PC-3 (cell line): ENCODE data around the gene LAD1. TPM values are rescaled to one million over a fixed set of nuclear protein-coding genes. Genes with fewer than 3 reads are reported as not detected.

Experiments
- ATAC-seq: fragments of 200-7000 bp; cut with Tn5 transposase; 2 replicates; pipeline ENCODE4 v1.9.1; 2020; ENCODE audit warnings: mild to moderate bottlenecking, moderate library complexity
- BruUV-seq: library from RNA; stranded (reverse); fragments of 400-500 nt; replicated peaks from 2 replicates; lab custom pipeline; 2021; lab: Mats Ljungman, UMichigan
- CTCF ChIA-PET: fragments of 300-600 bp; sonication (Branson Sonifier 250); formaldehyde crosslinking; loops from one replicate; lab custom pipeline; 2022; ENCODE audit warnings: antibody characterized with exemption; lab: Charles Lee
- POLR2A ChIA-PET: fragments of 300-600 bp; sonication (Branson Sonifier 250); formaldehyde crosslinking; loops from one replicate; lab custom pipeline; 2022; ENCODE audit warnings: antibody characterized with exemption; ENCODE audit not compliant: unreplicated experiment; lab: Charles Lee
- DNase-seq: peaks from one replicate; pipeline ENCODE4 v3.0.0-alpha.2; 2015
- H2AFZ ChIP-seq: fragments of 300-600 bp; sonication (generic); 2 replicates; pipeline ENCODE4 v1.6.0; 2016; ENCODE audit warnings: antibody characterized with exemption, low read length
- H3F3A ChIP-seq: fragments of 300-600 bp; sonication (generic); one replicate; pipeline ENCODE4 v1.6.0; 2017; ENCODE audit warnings: antibody characterized with exemption, low read length, control low read depth, mild to moderate bottlenecking; ENCODE audit not compliant: unreplicated experiment
- H3K27ac ChIP-seq: fragments of 300-600 bp; sonication (generic); 2 replicates; pipeline ENCODE4 v1.5.1; 2016; ENCODE audit warnings: mild to moderate bottlenecking, low read length
- H3K27me3 ChIP-seq: fragments of 300-600 bp; sonication (generic); 2 replicates; pipeline ENCODE4 v1.6.1; 2016; ENCODE audit warnings: low read length, mixed read lengths
- H3K36me3 ChIP-seq: fragments of 300-600 bp; sonication (generic); 2 replicates; pipeline ENCODE4 v1.6.1; 2016; ENCODE audit warnings: low read depth, mixed run types, low read length, mixed read lengths
- H3K4me1 ChIP-seq: fragments of 300-600 bp; sonication (generic); 2 replicates; pipeline ENCODE4 v1.5.1; 2016; ENCODE audit warnings: low read length; ENCODE audit not compliant: insufficient read depth
- H3K4me2 ChIP-seq: fragments of 300-600 bp; sonication (generic); 2 replicates; pipeline ENCODE4 v1.6.0; 2016; ENCODE audit warnings: low read length
- H3K4me3 ChIP-seq: fragments of 300-600 bp; sonication (generic); 2 replicates; pipeline ENCODE4 v1.5.1; 2016; ENCODE audit warnings: mild to moderate bottlenecking, low read length, mixed read lengths
- H3K79me2 ChIP-seq: fragments of 300-600 bp; sonication (generic); 2 replicates; pipeline ENCODE4 v1.6.1; 2017; ENCODE audit warnings: low read length, mixed read lengths
- H3K9ac ChIP-seq: fragments of 300-600 bp; sonication (generic); 2 replicates; pipeline ENCODE4 v1.6.0; 2016; ENCODE audit warnings: mild to moderate bottlenecking, low read length
- H3K9me2 ChIP-seq: fragments of 300-600 bp; sonication (generic); replicated peaks from 2 replicates; pipeline ENCODE4 v1.6.1; 2016; ENCODE audit warnings: mixed run types, low read length, mixed read lengths
- H3K9me3 ChIP-seq: fragments of 300-600 bp; sonication (generic); 2 replicates; pipeline ENCODE4 v1.6.1; 2016; ENCODE audit warnings: low read length, mixed read lengths
- H4K20me1 ChIP-seq: fragments of 300-600 bp; sonication (generic); 2 replicates; pipeline ENCODE4 v1.6.1; 2016; ENCODE audit warnings: low read length, mixed read lengths
- EZH2 ChIP-seq: fragments of 300-600 bp; sonication (generic); IDR thresholded peaks from one replicate; pipeline ENCODE4 v1.6.1; 2017; ENCODE audit warnings: antibody characterized with exemption, mild to moderate bottlenecking, low read length; ENCODE audit not compliant: unreplicated experiment
- EZH2phosphoT487 ChIP-seq: fragments of 300-600 bp; sonication (generic); IDR thresholded peaks from 2 replicates; pipeline ENCODE4 v1.6.1; 2018; ENCODE audit warnings: mild to moderate bottlenecking, antibody characterized with exemption, low read length, borderline replicate concordance
- intact Hi-C: fragments of 100-400 bp; cut with micrococcal nuclease; formaldehyde crosslinking; loops from 2 replicates; pipeline ENCODE4 v1.9.0; 2023
- total RNA-seq: library from RNA; depleted of rRNA; stranded (reverse); fragments of >200 nt; gene quantifications from 2 replicates; pipeline ENCODE4 v1.2.3, GENCODE V29; 2014
- TF ChIP-seq, protein P1 (sequence below): fragments of 300-600 bp; sonication (generic); conservative IDR thresholded peaks from 2 replicates; pipeline ENCODE4 v1.5.1; 2017; ENCODE audit warnings: antibody characterized with exemption, low read depth, mild to moderate bottlenecking, low read length

The LAD1 gene
- total RNA-seq, 1 experiment from 2014 or later, result 310 TPM

DNA sequence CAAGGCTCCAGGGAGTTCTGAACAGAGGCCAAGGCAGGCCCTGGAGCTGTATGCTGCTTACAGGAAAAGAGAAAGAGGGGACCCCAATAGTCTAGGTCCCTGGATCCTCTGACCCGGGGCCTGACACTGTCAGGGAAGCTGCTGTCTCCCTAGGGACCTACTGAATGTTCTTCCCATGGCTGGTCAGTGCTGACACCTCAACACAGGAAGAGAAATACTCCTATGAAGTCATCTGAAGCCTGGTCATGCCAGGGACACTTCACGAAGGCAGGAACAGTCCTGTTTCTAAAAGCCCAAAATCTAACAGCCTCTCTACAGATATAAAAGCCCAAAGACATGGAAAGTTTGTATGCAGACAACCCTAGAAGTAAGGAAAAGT lies 1.7 kb upstream of the LAD1 start:
- Histone ChIP-seq H3K4me2 (no peak overlapping the region), H3K36me3 (no peaks in the 10 kb centered on the region), H3K4me1 (peaks cover 50% of the 10 kb centered on the region), H3K9ac (no peak overlapping the region), H3K27me3 (no peaks in the 10 kb centered on the region), H3F3A (peaks cover 13% of the 10 kb centered on the region), H4K20me1 (peaks cover 14% of the 10 kb centered on the region), H3K9me3 (no peaks in the 10 kb centered on the region), H3K4me3 (no peak overlapping the region), H3K27ac (no peak overlapping the region), H2AFZ (no peak overlapping the region), H3K9me2 (no peaks in the 10 kb centered on the region), H3K79me2 (peaks cover 46% of the 10 kb centered on the region)
- POLR2A ChIA-PET, result interaction anchor here (0.7 kb wide), 1 partner anchor 119 kb away, joined by 4 read pairs; no protein-coding TSS in a partner anchor
- TF ChIP-seq, protein P1, sequence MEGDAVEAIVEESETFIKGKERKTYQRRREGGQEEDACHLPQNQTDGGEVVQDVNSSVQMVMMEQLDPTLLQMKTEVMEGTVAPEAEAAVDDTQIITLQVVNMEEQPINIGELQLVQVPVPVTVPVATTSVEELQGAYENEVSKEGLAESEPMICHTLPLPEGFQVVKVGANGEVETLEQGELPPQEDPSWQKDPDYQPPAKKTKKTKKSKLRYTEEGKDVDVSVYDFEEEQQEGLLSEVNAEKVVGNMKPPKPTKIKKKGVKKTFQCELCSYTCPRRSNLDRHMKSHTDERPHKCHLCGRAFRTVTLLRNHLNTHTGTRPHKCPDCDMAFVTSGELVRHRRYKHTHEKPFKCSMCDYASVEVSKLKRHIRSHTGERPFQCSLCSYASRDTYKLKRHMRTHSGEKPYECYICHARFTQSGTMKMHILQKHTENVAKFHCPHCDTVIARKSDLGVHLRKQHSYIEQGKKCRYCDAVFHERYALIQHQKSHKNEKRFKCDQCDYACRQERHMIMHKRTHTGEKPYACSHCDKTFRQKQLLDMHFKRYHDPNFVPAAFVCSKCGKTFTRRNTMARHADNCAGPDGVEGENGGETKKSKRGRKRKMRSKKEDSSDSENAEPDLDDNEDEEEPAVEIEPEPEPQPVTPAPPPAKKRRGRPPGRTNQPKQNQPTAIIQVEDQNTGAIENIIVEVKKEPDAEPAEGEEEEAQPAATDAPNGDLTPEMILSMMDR, result no peak
- TF ChIP-seq EZH2phosphoT487 (no peak), EZH2 (no peak)
- DNase-seq (no peak), ATAC-seq (no peak)
- BruUV-seq, result no TSS peak
- intact Hi-C loops, result no loop called here
- CTCF ChIA-PET, result interaction anchor here (0.6 kb wide), 1 partner anchor 83 kb away, joined by 3 read pairs; no protein-coding TSS in a partner anchor

DNA sequence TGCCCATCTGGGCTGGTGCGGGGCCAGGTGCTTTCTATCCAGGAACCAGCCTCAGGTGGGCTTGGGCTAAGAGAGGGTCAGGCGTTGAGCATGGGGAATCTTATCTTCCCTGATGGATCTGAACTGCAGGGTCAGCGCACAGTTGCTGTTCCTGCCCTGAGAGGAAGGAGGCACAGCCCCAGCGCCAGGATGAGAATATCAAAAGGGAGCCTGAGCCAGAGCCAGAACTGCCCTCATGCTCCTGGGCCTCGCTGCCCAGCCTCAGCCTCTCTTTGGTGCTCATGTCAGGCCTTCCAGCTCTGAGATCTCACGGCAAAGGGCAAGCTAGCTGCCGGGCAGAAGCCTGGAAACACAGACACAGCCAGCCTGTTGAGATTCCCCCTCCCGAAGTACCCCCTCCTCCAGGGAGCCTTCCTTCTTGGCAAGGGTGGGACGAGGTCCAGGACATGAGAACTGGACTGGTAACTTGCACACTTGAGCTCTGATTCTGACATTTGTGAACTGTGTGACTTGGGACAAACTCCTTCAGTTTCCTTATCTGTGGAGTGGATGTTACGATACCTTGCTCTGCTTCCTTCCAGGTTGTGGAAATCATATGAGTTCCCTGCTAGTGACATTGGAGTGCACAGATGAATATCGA lies 1.2 kb upstream of the LAD1 start:
- CTCF ChIA-PET, result interaction anchor here (0.6 to 1.1 kb wide), 3 partner anchors 16 to 112 kb away, joined by 3 read pairs; no protein-coding TSS in a partner anchor
- peak overlapping the region; percentile 92 for H3K9ac ChIP-seq

More for the DNA sequence above, 1.2 kb upstream of the LAD1 start:
- peaks cover 13% of the 10 kb centered on the region for H3F3A ChIP-seq
- H2AFZ ChIP-seq, result peak overlapping the region; percentile 82
- peak overlapping the region; percentile 87 for H3K4me2 ChIP-seq
- intact Hi-C loops, result no loop called here
- TF ChIP-seq, protein P1, result no peak
- TF ChIP-seq EZH2 (no peak), EZH2phosphoT487 (no peak)
- H3K9me3 ChIP-seq, result no peaks in the 10 kb centered on the region
- POLR2A ChIA-PET, result no interaction called here
- ATAC-seq (no peak), DNase-seq (no peak)
- BruUV-seq, result no TSS peak
- peaks cover 19% of the 10 kb centered on the region for H4K20me1 ChIP-seq
- no peaks in the 10 kb centered on the region for H3K36me3 ChIP-seq
- H3K4me3 ChIP-seq, result peak overlapping the region; percentile 80
- peaks cover 48% of the 10 kb centered on the region for H3K4me1 ChIP-seq
- no peaks in the 10 kb centered on the region for H3K27me3 ChIP-seq
- H3K27ac ChIP-seq, result peak overlapping the region; percentile 73; the same call in 1 of the 2 replicates
- no peaks in the 10 kb centered on the region for H3K9me2 ChIP-seq
- H3K79me2 ChIP-seq, result peaks cover 51% of the 10 kb centered on the region
